ENCODE data around the gene SLIT3.

DNA sequence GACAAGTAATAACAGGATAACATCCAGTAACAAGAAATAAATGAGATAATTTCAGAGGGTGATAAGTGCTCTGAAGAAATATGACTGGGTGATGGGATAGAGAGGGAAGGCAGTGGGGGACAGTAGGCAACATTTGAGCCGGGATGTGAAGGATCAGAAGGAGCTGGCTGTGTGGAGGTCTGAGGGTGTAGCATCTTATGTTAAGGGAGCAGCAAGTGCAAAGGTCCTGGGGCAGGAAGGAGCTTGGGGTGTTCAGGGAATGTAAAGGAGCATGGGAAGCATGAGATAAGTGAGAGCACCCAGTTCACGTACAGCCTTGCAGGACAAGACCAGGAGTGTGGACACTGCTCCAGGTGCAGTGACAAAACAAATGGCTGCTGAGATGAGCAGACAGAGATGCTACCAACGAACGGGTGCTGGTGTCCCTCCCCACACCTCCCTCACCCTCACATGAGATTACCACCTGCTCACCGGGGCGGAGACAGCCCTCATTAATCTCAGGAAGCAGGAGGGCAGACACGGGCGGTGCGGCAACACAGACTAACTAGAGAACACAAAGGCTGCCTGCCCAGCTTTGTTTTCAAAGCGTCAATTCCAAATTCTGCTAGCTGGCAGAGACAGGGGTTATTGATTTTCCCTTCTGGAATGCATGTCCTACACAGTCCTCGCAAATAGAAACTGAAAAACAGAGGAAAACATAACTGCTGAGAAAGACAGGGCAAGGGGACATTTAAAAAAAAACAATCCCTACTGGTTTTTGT is 423.6 kb downstream of the SLIT3 start:
- TF ChIP-seq, protein P1, sequence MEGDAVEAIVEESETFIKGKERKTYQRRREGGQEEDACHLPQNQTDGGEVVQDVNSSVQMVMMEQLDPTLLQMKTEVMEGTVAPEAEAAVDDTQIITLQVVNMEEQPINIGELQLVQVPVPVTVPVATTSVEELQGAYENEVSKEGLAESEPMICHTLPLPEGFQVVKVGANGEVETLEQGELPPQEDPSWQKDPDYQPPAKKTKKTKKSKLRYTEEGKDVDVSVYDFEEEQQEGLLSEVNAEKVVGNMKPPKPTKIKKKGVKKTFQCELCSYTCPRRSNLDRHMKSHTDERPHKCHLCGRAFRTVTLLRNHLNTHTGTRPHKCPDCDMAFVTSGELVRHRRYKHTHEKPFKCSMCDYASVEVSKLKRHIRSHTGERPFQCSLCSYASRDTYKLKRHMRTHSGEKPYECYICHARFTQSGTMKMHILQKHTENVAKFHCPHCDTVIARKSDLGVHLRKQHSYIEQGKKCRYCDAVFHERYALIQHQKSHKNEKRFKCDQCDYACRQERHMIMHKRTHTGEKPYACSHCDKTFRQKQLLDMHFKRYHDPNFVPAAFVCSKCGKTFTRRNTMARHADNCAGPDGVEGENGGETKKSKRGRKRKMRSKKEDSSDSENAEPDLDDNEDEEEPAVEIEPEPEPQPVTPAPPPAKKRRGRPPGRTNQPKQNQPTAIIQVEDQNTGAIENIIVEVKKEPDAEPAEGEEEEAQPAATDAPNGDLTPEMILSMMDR (IDR thresholded peaks at IDR 0.05; ENCODE audit: low read depth, low read length, poor library complexity, severe bottlenecking): no peak
- TF ChIP-seq EZH2phosphoT487 (IDR thresholded peaks at IDR 0.05; ENCODE audit: borderline replicate concordance, low read length): no peak

All from DOHH2 (cell line).